ENCODE data around the gene TMEM150B.

DNA sequence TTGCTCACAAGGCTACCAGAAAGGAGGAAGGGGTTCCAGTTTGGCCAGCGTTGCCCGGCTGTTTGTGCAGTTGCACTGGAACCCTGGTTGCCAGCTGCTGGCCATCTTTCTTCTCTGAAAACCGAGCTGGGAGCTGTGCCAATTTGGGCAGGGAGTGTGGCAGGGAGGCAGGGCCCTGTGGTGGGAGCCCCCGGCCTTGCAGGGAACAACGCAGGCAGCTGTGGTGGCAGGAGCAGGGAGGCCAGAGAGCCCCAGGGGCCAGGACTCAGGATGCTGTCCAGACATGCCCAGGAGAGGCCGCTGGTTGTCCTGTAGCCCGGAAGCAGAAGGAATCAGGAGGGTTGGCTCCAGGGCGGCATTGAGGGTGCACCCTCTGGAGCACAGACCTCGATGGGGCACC is 19.3 kb upstream of the TMEM150B start:
- TF ChIP-seq, protein P1, sequence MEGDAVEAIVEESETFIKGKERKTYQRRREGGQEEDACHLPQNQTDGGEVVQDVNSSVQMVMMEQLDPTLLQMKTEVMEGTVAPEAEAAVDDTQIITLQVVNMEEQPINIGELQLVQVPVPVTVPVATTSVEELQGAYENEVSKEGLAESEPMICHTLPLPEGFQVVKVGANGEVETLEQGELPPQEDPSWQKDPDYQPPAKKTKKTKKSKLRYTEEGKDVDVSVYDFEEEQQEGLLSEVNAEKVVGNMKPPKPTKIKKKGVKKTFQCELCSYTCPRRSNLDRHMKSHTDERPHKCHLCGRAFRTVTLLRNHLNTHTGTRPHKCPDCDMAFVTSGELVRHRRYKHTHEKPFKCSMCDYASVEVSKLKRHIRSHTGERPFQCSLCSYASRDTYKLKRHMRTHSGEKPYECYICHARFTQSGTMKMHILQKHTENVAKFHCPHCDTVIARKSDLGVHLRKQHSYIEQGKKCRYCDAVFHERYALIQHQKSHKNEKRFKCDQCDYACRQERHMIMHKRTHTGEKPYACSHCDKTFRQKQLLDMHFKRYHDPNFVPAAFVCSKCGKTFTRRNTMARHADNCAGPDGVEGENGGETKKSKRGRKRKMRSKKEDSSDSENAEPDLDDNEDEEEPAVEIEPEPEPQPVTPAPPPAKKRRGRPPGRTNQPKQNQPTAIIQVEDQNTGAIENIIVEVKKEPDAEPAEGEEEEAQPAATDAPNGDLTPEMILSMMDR (IDR thresholded peaks at IDR 0.05) = no peak
- no peak for TF ChIP-seq POLR2A (IDR thresholded peaks at IDR 0.05)
